Suppressor macrophage (primary cell): ENCODE data around the gene THSD7A.

Experiments used
- DNase-seq, 4 experiments: peaks; one replicate each; pipeline ENCODE4 v3.0.0-alpha.2; 2020 to 2022

The THSD7A gene

DNA sequence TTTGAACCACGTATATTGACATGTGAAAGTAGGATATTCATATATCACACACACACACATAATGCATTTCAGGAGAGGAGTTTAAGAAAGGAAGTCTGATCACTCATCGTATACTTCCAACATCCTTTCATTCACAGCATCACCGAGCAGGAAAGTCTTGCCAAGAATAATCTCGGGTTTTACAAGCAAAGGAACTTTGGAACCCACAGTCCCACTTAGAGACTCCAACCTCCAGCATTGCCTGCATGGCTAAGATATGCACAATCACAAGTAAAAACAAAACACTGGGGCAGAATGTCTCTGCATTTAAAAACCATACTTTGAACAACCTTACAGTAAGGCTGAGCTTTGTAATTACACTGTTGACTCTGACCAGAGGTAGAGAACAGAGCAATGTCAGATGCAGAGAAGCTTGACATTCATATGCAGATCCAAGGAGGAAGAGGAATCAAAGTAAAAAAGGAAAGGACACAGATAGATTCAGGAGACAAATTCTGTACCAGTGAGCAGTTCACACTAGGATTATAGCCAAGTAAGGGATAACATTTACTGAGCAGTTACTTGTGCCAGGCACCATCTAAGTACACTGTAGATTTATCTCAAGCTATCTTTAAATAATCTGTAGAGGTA, 14.8 kb downstream of the THSD7A start:
- DNase-seq: no peak

DNA sequence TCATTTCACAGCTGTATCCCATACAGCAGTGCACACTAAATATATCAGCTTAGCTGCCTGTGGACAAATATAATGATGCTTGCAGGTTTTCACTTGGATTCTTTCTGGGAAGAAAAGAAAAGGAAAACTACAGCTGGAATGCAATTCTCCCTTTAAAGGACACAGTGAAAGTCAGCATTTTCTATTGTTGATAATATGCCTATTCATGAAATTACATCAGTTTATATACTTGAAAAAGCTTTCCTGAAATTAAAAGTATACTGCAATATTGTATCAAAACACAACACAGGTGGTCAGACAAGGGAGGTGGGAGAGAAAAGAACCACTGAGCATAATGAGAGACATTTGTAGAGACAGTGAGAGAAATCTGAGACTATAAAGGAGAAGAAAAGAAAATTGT, 20.3 kb downstream of the THSD7A start:
- no peak for DNase-seq

- DNase-seq: no peak
Measured at GRCh38 chr7:11810043-11810625, 21.9 kb downstream of the THSD7A start.

DNA sequence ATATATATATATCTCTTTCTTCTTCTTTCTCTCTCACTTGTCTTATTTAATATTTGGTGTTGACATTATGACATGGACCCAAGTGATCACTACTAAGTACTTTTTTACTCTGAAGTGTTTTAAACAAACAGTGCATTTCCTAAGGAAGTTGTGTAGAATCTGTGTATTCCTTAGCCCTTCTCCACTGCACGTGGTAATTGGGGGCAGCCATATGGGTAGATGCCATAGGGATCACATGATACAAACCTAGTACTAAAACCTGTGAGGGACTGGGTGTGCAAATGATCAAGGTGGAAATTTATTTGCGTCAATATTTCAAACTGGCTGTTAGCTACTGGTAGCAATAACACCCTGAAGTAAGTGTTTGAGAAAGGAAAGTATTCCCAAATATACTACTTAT, 25.0 kb downstream of the THSD7A start:
- no peak for DNase-seq

DNA sequence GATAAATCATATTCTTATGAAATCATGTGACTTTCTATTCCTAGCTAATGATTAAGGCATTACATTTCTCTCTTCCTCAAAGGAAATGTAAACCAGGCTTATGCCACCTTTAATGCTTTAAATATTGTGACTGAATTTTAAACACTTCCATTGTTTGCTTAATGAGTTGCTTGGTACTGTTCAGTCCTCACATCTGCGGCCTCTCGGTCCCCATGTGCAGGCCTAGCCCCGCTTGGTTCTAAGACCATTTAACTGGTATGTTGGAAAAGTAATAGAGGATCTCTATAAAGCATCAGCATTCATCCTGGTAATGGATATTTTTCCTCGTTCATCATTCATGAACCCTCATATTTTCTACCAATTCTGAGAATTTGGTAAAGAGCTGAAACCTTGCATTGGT, 27.4 kb downstream of the THSD7A start:
- DNase-seq: no peak

DNA sequence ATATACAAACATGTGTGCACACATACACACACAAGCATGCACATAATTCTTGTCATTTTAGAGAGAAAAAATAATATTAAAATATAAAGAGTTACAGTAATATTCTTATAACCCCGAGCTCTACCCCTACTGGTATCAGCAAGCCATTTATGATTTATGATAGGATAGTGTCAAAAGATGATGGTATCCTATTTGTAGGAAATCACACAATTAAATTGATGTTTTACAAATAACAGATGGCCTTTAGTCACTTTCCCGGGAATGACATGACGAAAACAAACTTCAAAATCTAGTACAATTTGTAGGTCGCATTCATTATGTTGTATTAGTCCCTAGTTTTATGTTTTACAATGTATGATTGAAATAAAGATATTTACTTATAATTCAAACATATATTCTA, 36.8 kb downstream of the THSD7A start:
- no peak for DNase-seq

- DNase-seq: no peak
Measured at GRCh38 chr7:11792166-11792565, 39.8 kb downstream of the THSD7A start.

DNA sequence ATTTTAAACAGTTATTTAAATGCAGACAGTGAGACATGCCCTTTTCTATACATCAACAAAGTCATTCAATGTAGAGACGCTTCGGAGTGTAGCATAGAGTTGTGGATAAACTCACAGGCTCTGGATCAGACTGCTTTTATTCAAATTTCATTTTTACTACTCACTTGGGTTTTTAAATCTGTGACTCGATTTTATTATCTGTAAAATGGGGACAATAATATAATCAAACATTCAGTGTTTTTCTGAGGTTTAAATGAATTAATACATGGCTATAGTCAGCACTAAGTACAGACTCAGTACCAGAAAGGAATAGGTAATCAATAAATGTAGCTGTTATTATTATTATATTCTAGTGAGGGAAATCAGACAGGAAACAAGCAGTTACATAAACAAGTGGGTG, 43.4 kb downstream of the THSD7A start:
- DNase-seq: no peak

- no peak for DNase-seq
Measured at GRCh38 chr7:11787534-11787933, 44.5 kb downstream of the THSD7A start.

- DNase-seq: no peak
Measured at GRCh38 chr7:11786186-11786585, 45.8 kb downstream of the THSD7A start.

DNA sequence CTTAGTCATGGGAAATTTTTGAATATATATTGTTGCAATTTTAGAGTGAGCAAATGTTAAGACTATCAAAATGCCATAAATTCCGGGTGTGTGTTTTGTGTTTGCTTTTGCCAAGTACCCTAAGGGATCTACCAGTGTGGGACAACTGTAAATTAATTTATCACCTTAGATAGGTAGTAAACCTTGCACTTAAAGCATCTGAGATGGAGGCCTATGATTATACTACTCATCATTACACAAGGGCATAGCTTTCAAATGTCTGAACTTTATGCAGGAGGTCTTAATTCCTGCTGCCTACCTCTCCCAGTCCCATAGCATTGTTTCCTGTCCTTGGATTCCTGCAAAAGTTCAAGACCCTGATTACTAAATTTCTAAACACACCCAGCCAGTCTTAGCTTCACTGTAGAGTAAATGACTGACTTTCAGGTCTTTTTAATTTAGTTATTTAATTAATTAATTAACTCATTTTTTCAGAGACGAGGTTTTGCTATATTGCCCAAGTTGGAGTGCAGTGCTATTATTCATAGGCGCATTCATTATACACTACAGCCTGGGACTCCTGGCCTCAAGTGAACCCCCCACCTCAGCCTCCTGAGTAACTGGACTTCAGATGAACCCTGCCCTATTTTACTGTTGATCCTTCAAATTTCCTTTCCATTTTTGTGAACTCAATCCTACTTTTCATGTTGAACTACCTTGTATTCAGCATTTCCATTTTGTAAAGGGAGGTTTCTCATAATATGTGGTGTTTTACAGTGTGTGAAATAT, 47.0 kb downstream of the THSD7A start:
- DNase-seq: no peak

GRCh38 chr7:11779864-11780674, 51.9 kb downstream of the THSD7A start:
- DNase-seq: no peak

DNA sequence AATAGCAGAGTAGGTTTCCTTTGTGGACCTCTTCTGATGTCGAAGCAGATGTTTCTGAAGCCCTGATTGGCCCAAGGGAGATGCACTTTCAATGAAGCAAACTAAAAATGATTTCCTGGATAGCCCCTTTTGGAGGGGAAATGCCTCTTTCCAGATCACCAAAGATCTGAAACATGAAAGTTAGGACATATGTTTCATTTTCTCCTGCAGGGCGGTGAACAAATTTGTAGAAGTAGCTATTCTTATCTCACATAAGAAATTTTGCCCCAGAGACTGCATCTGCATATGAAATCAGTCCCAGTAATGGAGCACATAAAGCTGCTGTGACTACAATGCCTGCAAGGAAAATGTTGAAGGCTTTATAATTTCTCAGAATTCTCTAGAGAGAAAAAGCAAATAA, 56.0 kb downstream of the THSD7A start:
- DNase-seq: no peak

DNA sequence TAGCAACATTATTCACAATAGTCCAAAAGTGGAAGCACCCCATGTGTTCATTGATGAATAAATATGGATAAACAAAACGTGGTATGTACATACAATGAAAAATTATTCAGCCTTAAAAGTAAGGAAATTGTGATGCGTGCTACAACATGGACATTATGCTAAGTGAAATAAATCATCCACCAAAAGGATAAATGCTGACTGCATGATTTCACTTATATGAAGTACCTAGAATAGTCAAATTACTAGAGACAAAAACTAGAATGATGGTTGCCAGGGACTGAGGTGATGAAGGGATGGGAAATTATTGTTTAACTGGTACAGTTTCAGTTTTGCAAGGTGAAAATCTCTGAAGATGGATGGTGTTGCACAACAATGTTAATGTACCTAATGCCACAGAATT, 56.6 kb downstream of the THSD7A start:
- DNase-seq: no peak

- no peak for DNase-seq
Measured at GRCh38 chr7:11768263-11768662, 63.7 kb downstream of the THSD7A start.

- DNase-seq: no peak
Measured at GRCh38 chr7:11767148-11767547, 64.8 kb downstream of the THSD7A start.

GRCh38 chr7:11760372-11760771, 71.6 kb downstream of the THSD7A start:
- DNase-seq: peak; percentile 35 to 71 (median 68)

DNA sequence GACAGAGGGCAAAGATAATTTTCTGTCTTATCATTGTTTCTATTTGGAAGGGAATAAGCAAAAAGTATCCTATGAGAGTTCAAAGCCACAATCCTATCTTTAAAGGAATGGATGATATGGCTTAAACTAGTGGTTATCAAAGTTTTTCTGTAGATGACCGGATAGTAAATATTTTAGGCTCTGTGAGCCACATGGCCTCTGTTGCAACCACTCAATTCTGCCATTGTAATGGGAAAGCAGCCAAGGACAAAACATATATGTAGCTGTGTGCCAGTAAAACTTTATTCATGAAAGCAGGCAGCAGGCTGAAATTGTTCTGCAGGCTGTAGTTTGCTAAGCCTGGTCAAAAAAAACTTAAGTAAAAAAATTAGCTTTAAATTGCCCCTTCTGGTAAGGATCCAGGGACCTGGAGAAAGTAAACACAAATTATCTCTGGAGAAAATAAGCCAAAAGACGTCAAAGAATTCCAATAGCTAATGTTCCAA, 73.3 kb downstream of the THSD7A start:
- DNase-seq: no peak

- no peak for DNase-seq
Measured at GRCh38 chr7:11757153-11757552, 74.8 kb downstream of the THSD7A start.

- no peak for DNase-seq
Measured at GRCh38 chr7:11754933-11755332, 77.1 kb downstream of the THSD7A start.

GRCh38 chr7:11754123-11754522, 77.9 kb downstream of the THSD7A start:
- no peak for DNase-seq

GRCh38 chr7:11753433-11753832, 78.6 kb downstream of the THSD7A start:
- no peak for DNase-seq

- no peak for DNase-seq
Measured at GRCh38 chr7:11751807-11752389, 80.1 kb downstream of the THSD7A start.
